ENCODE measurements around the gene ESRRG. TPM values are rescaled to one million over a fixed set of nuclear protein-coding genes. Genes with fewer than 3 reads are reported as not detected.

Gene ESRRG
- total and polyA plus RNA-seq, 4 donors = 0.07 to 0.47 (median 0.20) TPM

GRCh38 chr1:216555653-216556052 lies 167.6 kb downstream of the ESRRG start:
- WGBS = 68% methylated on average over 4 of the region's 4 CpGs
- Histone ChIP-seq H3K4me3 (ENCODE audit: low read depth in 1 of 3, low read length in 3 of 3) (no peak overlapping the region), H3K9me3 (ENCODE audit: control insufficient read depth in 4 of 4, low read length in 3 of 4) (no peaks in the 10 kb centered on the region), H3K9ac (ENCODE audit: low read depth in 1 of 2, low read length in 2 of 2) (no peak overlapping the region), H3K27ac (ENCODE audit: low read depth in 1 of 2, low read length in 2 of 2) (no peak overlapping the region), H3K27me3 (ENCODE audit: control insufficient read depth in 4 of 4, insufficient read depth in 4 of 4, low read length in 3 of 4) (no peaks in the 10 kb centered on the region), H3K36me3 (ENCODE audit: control insufficient read depth in 4 of 4, insufficient read depth in 3 of 4, low read depth in 1 of 4, low read length in 3 of 4) (no peaks in the 10 kb centered on the region), H3K4me1 (ENCODE audit: control insufficient read depth in 4 of 4, insufficient read depth in 4 of 4, low read length in 3 of 4) (no peaks in the 10 kb centered on the region)
- TF ChIP-seq HNF4G (IDR thresholded peaks at IDR 0.05) (no peak), HNF4A (conservative IDR thresholded peaks at IDR 0.05) (no peak), GABPA (IDR thresholded peaks at IDR 0.05 in 1 of 2, conservative IDR thresholded peaks at IDR 0.05 in 1 of 2) (no peak), SP1 (IDR thresholded peaks at IDR 0.05) (no peak), ATF3 (IDR thresholded peaks at IDR 0.05) (no peak), TAF1 (conservative IDR thresholded peaks at IDR 0.05) (no peak), RXRA (IDR thresholded peaks at IDR 0.05) (no peak), YY1 (IDR thresholded peaks at IDR 0.05) (no peak), RAD21 (IDR thresholded peaks at IDR 0.05) (no peak), JUND (IDR thresholded peaks at IDR 0.05) (no peak), EGR1 (IDR thresholded peaks at IDR 0.05; ENCODE audit: low read depth in 2 of 2) (no peak)
- TF ChIP-seq, protein P1, sequence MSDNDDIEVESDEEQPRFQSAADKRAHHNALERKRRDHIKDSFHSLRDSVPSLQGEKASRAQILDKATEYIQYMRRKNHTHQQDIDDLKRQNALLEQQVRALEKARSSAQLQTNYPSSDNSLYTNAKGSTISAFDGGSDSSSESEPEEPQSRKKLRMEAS (IDR thresholded peaks at IDR 0.05) = no peak
- TF ChIP-seq, protein P2, sequence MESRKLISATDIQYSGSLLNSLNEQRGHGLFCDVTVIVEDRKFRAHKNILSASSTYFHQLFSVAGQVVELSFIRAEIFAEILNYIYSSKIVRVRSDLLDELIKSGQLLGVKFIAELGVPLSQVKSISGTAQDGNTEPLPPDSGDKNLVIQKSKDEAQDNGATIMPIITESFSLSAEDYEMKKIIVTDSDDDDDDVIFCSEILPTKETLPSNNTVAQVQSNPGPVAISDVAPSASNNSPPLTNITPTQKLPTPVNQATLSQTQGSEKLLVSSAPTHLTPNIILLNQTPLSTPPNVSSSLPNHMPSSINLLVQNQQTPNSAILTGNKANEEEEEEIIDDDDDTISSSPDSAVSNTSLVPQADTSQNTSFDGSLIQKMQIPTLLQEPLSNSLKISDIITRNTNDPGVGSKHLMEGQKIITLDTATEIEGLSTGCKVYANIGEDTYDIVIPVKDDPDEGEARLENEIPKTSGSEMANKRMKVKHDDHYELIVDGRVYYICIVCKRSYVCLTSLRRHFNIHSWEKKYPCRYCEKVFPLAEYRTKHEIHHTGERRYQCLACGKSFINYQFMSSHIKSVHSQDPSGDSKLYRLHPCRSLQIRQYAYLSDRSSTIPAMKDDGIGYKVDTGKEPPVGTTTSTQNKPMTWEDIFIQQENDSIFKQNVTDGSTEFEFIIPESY (IDR thresholded peaks at IDR 0.05) = no peak
- DNase-seq (ENCODE audit: low spot score) = no peak

DNA sequence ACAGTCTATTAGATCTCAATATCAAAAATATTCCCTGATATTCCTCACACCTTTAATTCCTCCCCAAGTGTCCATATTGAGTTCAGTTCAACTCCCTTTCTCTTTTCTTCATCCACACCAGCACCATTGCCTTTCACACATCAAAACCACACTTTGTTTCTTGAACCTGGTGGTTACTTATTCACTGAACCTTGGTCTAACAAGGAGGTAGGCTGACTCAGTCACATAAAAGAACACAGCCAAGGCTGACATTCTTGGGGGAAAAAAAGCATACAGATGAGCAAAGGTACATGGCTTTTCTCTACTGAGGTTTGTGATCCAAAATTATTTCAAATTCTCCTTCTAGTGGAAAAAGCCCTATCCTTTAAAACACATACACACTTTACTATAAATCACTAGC lies 168.3 kb downstream of the ESRRG start:
- Histone ChIP-seq H3K4me1 (ENCODE audit: control insufficient read depth in 4 of 4, insufficient read depth in 4 of 4, low read length in 3 of 4) (no peaks in the 10 kb centered on the region), H3K4me3 (ENCODE audit: low read depth in 1 of 3, low read length in 3 of 3) (no peak overlapping the region), H3K36me3 (ENCODE audit: control insufficient read depth in 4 of 4, insufficient read depth in 3 of 4, low read depth in 1 of 4, low read length in 3 of 4) (no peaks in the 10 kb centered on the region), H3K27ac (ENCODE audit: low read depth in 1 of 2, low read length in 2 of 2) (no peak overlapping the region), H3K9me3 (ENCODE audit: control insufficient read depth in 4 of 4, low read length in 3 of 4) (no peaks in the 10 kb centered on the region), H3K9ac (ENCODE audit: low read depth in 1 of 2, low read length in 2 of 2) (no peak overlapping the region), H3K27me3 (ENCODE audit: control insufficient read depth in 4 of 4, insufficient read depth in 4 of 4, low read length in 3 of 4) (no peaks in the 10 kb centered on the region)
- DNase-seq (ENCODE audit: low spot score) = no peak
- TF ChIP-seq RXRA (IDR thresholded peaks at IDR 0.05) = no peak
- no peak for TF ChIP-seq TAF1 (conservative IDR thresholded peaks at IDR 0.05)
- TF ChIP-seq SP1 (IDR thresholded peaks at IDR 0.05) = no peak
- no peak for TF ChIP-seq FOXA2 (IDR thresholded peaks at IDR 0.05)
- TF ChIP-seq FOXA1 (IDR thresholded peaks at IDR 0.05) = no peak
- TF ChIP-seq EGR1 (IDR thresholded peaks at IDR 0.05; ENCODE audit: low read depth in 2 of 2) = no peak

DNA sequence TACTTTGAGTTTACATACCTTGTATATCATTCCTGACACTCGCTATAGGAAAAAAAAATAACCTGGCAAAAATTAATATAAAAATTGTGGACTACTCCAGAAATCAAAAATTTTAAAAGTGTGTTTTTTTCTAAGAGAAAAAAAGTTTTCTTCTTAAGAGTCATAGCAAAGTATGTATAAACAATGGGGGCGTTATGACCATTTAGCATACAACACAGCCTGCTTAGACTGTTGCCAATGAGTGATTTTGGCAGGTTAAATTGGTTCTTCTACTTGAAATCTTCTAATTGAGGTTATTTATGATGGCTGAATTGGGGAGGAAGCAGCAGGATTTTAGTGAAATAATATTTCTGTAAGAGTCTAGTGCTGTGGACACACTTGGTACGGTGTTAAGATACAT lies 169.5 kb downstream of the ESRRG start:
- 94% methylated on average over 3 of the region's 3 CpGs for WGBS

More for the DNA sequence above, 169.5 kb downstream of the ESRRG start:
- Histone ChIP-seq H3K9ac (ENCODE audit: low read depth in 1 of 2, low read length in 2 of 2) (no peak overlapping the region), H3K9me3 (ENCODE audit: control insufficient read depth in 4 of 4, low read length in 3 of 4) (no peaks in the 10 kb centered on the region), H3K27me3 (ENCODE audit: control insufficient read depth in 4 of 4, insufficient read depth in 4 of 4, low read length in 3 of 4) (no peaks in the 10 kb centered on the region), H3K27ac (ENCODE audit: low read depth in 1 of 2, low read length in 2 of 2) (no peak overlapping the region), H3K4me3 (ENCODE audit: low read depth in 1 of 3, low read length in 3 of 3) (no peak overlapping the region), H3K36me3 (ENCODE audit: control insufficient read depth in 4 of 4, insufficient read depth in 3 of 4, low read depth in 1 of 4, low read length in 3 of 4) (no peaks in the 10 kb centered on the region), H3K4me1 (ENCODE audit: control insufficient read depth in 4 of 4, insufficient read depth in 4 of 4, low read length in 3 of 4) (no peaks in the 10 kb centered on the region)
- TF ChIP-seq, protein P1 (IDR thresholded peaks at IDR 0.05) = no peak
- no peak for TF ChIP-seq RXRA (IDR thresholded peaks at IDR 0.05)
- no peak for TF ChIP-seq HNF4A (conservative IDR thresholded peaks at IDR 0.05)
- DNase-seq (ENCODE audit: low spot score) = no peak
